Measurements from ENCODE around the gene CEBPG.

- TF ChIP-seq CTCF (IDR thresholded peaks at IDR 0.05; ENCODE audit: poor library complexity, severe bottlenecking) (no peak), EP300 (conservative IDR thresholded peaks at IDR 0.05; ENCODE audit: poor library complexity, severe bottlenecking) (no peak), SMC3 (conservative IDR thresholded peaks at IDR 0.05; ENCODE audit: poor library complexity) (no peak), RAD21 (conservative IDR thresholded peaks at IDR 0.05) (no peak), POLR2AphosphoS5 (IDR thresholded peaks at IDR 0.05) (no peak), REST (IDR thresholded peaks at IDR 0.05; ENCODE audit: borderline replicate concordance) (no peak), TAF1 (IDR thresholded peaks at IDR 0.05; ENCODE audit: low read depth) (no peak)
These were observed 3.5 kb downstream of the CEBPG start for GRCh38 chr19:33376941-33377557.
